Lung (tissue), 12 donors: ENCODE data around the gene ACSF3. TPM values are rescaled to one million over a fixed set of nuclear protein-coding genes. Genes with fewer than 3 reads are reported as not detected.

Experiments
- ATAC-seq: fragments of 200-7000 bp; cut with Tn5 transposase; one replicate; pipeline ENCODE4 v1.9.1; 2020; ENCODE audit warnings: moderate number of reproducible peaks; ENCODE audit not compliant: insufficient read depth, low FRiP score
- DNase-seq, 3 donors: peaks; one replicate each; pipeline ENCODE4 v3.0.0-alpha.2; 2013 to 2017
- H3K27ac ChIP-seq, 2 donors: one replicate each; pipeline ENCODE4 v1.5.1; 2013; ENCODE audit warnings: mild to moderate bottlenecking in 2 of 2, moderate library complexity in 2 of 2, control low read depth in 1 of 2, inconsistent platforms in 1 of 2, low read depth in 1 of 2, low read length in 1 of 2
- H3K27me3 ChIP-seq, 3 donors: one replicate each; pipeline ENCODE4 v1.5.1; 2013; ENCODE audit warnings: low read length in 2 of 3; ENCODE audit not compliant: control insufficient read depth in 3 of 3, insufficient read depth in 3 of 3
- H3K36me3 ChIP-seq, 4 donors: one replicate each; pipeline ENCODE4 v1.5.1; 2013; ENCODE audit warnings: low read length in 4 of 4, mild to moderate bottlenecking in 1 of 4, moderate library complexity in 1 of 4; ENCODE audit not compliant: control insufficient read depth in 4 of 4, insufficient read depth in 4 of 4
- H3K4me1 ChIP-seq, 5 donors: one replicate each; pipeline ENCODE4 v1.5.1; 2013; ENCODE audit warnings: low read length in 5 of 5, mild to moderate bottlenecking in 2 of 5, moderate library complexity in 1 of 5; ENCODE audit not compliant: control insufficient read depth in 5 of 5, insufficient read depth in 5 of 5
- H3K4me3 ChIP-seq: one replicate; pipeline ENCODE4 v1.5.1; 2013; ENCODE audit warnings: mild to moderate bottlenecking, control low read depth, moderate library complexity
- H3K9ac ChIP-seq, 2 donors: one replicate each; pipeline ENCODE4 v1.5.1; 2013; ENCODE audit warnings: low read length in 2 of 2, control low read depth in 1 of 2; ENCODE audit not compliant: insufficient read depth in 1 of 2
- H3K9me3 ChIP-seq, 4 donors: one replicate each; pipeline ENCODE4 v1.5.1; 2013; ENCODE audit warnings: low read length in 3 of 4, mild to moderate bottlenecking in 1 of 4, moderate library complexity in 1 of 4; ENCODE audit not compliant: control insufficient read depth in 4 of 4, insufficient read depth in 3 of 4
- CTCF ChIP-seq: IDR thresholded peaks from 2 replicates; pipeline ENCODE4 v1.5.1; 2012; ENCODE audit warnings: mild to moderate bottlenecking; ENCODE audit errors: control extremely low read depth, extremely low read depth
- WGBS, 2 donors: extraction: QIAGEN DNeasy Blood & Tissue Kit; methylation state at CpG; one replicate each; pipeline ENCODE4 v1.1.7; 2013; 5-methylcytosine and 5-hydroxymethylcytosine counted together
- polyA plus RNA-seq, 2 donors: library from polyadenylated mRNA; stranded (reverse); fragments of 200-250 nt; gene quantifications; one replicate each; pipeline ENCODE4 v1.2.1, GENCODE V29; 2013
- total RNA-seq, 2 donors: library from RNA; depleted of rRNA in 1 of 2; stranded (reverse); fragments of >200 nt in 1 of 2; gene quantifications; one replicate each; pipeline ENCODE4 v1.2.1, GENCODE V29; 2014 to 2021
- donor health status: control.
- donor health status: control.
- donor health status: Bipolar disorder and iron deficiency.
- donor health status: healthy.
- donor health status: DM: yes; HTN: yes; CAD: no.

Gene ACSF3
- total and polyA plus RNA-seq, 4 donors, result 17.4 to 33.6 (median 31.2) TPM

- DNase-seq (no peak), ATAC-seq (no peak)
- Histone ChIP-seq H3K4me1 (peaks cover 0 to 5% (median 0%) of the 10 kb centered on the region in 5 donors), H3K27me3 (no peaks in the 10 kb centered on the region), H3K9me3 (no peaks in the 10 kb centered on the region), H3K4me3 (no peak overlapping the region), H3K27ac (no peak overlapping the region), H3K36me3 (peaks cover 4 to 53% (median 12%) of the 10 kb centered on the region in 4 donors), H3K9ac (no peak overlapping the region)
- no peak for TF ChIP-seq CTCF
- 85 to 90% methylated on average over 37 of the region's 37 CpGs for WGBS, 2 donors
These were observed 7.8 kb downstream of the ACSF3 start for GRCh38 chr16:89101303-89102040.

GRCh38 chr16:89102041-89102471 lies 8.4 kb downstream of the ACSF3 start:
- 66 to 86% methylated on average over 14 of the region's 14 CpGs for WGBS, 2 donors
- no peak overlapping the region for H3K9ac ChIP-seq
- DNase-seq (no peak), ATAC-seq (no peak)
- peaks cover 4 to 56% (median 16%) of the 10 kb centered on the region in 4 donors for H3K36me3 ChIP-seq
- H3K4me1 ChIP-seq, result peaks cover 0 to 2% (median 0%) of the 10 kb centered on the region in 5 donors
- TF ChIP-seq CTCF, result no peak
- no peaks in the 10 kb centered on the region for H3K9me3 ChIP-seq
- no peak overlapping the region for H3K27ac ChIP-seq
- H3K27me3 ChIP-seq, result no peaks in the 10 kb centered on the region
- no peak overlapping the region for H3K4me3 ChIP-seq

GRCh38 chr16:89102481-89103073 lies 8.9 kb downstream of the ACSF3 start:
- no peak overlapping the region for H3K4me3 ChIP-seq
- H3K4me1 ChIP-seq, result peaks cover 0 to 2% (median 0%) of the 10 kb centered on the region in 5 donors
- no peak for TF ChIP-seq CTCF
- H3K9me3 ChIP-seq, result peaks cover 0 to 2% (median 0%) of the 10 kb centered on the region in 4 donors
- ATAC-seq (no peak), DNase-seq (no peak)
- no peak overlapping the region for H3K27ac ChIP-seq
- 85 to 93% methylated on average over 27 of the region's 27 CpGs for WGBS, 2 donors
- no peak overlapping the region for H3K9ac ChIP-seq
- H3K36me3 ChIP-seq, result peaks cover 5 to 61% (median 21%) of the 10 kb centered on the region in 4 donors
- H3K27me3 ChIP-seq, result no peaks in the 10 kb centered on the region
